Suprapubic skin (tissue), 3 donors: ENCODE measurements around the gene SF3A1.

ENCODE experiments used
- CTCF ChIP-seq, 2 donors: fragments of 200-600 bp in 1 of 2; fragments of 450-650 bp in 1 of 2; sonication (generic) in 1 of 2; IDR thresholded peaks; one replicate each; pipeline ENCODE4 v1.5.1; 2016 to 2019; ENCODE audit warnings: antibody characterized with exemption in 2 of 2, mild to moderate bottlenecking in 1 of 2, moderate library complexity in 1 of 2
- EP300 ChIP-seq: sonication (generic); formaldehyde crosslinking; IDR thresholded peaks from one replicate; pipeline ENCODE4 v1.6.1; 2017; ENCODE audit warnings: antibody characterized with exemption

DNA sequence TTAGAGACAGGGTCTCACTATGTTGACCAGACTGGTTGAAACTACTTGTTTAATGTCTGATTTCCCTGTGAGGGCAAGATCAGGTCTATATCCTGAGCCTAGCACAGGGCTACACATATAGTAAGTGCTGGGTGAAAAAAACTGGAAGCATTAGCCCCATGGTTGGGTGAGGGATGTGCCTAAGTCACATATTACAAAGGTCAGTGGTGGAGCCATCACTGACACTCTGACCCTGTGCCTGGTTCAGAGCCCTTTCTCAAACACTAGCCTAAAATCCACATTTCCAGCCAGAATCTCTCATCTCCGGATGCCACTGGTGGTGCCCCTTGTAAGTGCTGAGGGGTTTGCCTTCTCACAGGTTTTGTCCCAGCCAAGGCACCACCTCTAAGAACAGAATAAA lies 38.9 kb downstream of the SF3A1 start:
- no peak for TF ChIP-seq CTCF (IDR thresholded peaks at IDR 0.05)
- no peak for TF ChIP-seq EP300
